T-helper 1 cell treated with Interleukin-12 subunit alpha and Interleukin-12 subunit beta and Interleukin-4 antibody, amounts not matched to agents 30 μg/mL and 1 μg/mL, for 36 hours (primary cell): ENCODE results near the gene INCENP.
"Not testable (repeated sequence)": the region's sequence is repeated elsewhere in the genome, so short reads cannot be mapped to it uniquely, and the experiment has no call there.

Source experiments
- H3K27ac Mint-ChIP-seq: one replicate; pipeline ENCODE4 v1.8.0; 2021; ENCODE audit warnings: mild to moderate bottlenecking, mixed read lengths
- H3K27me3 Mint-ChIP-seq: one replicate; pipeline ENCODE4 v1.8.0; 2021; ENCODE audit warnings: low read depth, mixed read lengths
- H3K36me3 Mint-ChIP-seq: one replicate; pipeline ENCODE4 v1.8.0; 2021; ENCODE audit warnings: low read depth, mixed read lengths
- H3K4me1 Mint-ChIP-seq: one replicate; pipeline ENCODE4 v1.8.0; 2021; ENCODE audit warnings: low read depth, mixed read lengths
- H3K4me3 Mint-ChIP-seq: one replicate; pipeline ENCODE4 v1.8.0; 2021; ENCODE audit warnings: mild to moderate bottlenecking, moderate library complexity, mixed read lengths
- H3K9me3 Mint-ChIP-seq: one replicate; pipeline ENCODE4 v1.8.0; 2021; ENCODE audit warnings: mixed read lengths

Gene INCENP

GRCh38 chr11:62157603-62158002 is 33.8 kb downstream of the INCENP start:
- Mint-ChIP-seq H3K4me3 (no peak overlapping the region), H3K27me3 (peaks cover 35% of the 10 kb centered on the region), H3K9me3 (no peaks in the 10 kb centered on the region), H3K4me1 (no peaks in the 10 kb centered on the region), H3K27ac (no peak overlapping the region), H3K36me3 (peaks cover 12% of the 10 kb centered on the region)

GRCh38 chr11:62166371-62166770 is 42.6 kb downstream of the INCENP start:
- no peak overlapping the region for H3K27ac Mint-ChIP-seq

DNA sequence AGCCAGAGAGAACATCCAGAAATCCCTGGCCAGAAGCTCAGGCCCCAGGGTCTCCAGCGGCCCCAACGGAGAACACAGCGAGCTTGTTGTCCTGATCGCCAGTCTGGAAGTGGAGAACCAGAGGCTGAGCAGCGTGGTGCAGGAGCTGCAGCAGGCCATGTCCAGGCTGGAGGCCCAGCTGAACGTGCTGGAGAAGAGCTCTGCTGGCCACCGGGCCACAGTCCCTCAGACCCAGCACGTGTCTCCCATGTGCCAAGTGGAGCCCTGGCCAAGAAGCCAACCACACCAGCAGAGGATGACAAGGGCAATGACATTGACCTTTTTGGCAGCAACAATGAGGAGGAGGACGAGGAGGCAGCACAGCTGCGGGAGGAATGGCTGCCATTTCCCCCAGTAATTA is 45.6 kb downstream of the INCENP start:
- Mint-ChIP-seq H3K27ac (no peak overlapping the region), H3K4me1 (peaks cover 4% of the 10 kb centered on the region), H3K36me3 (no peaks in the 10 kb centered on the region), H3K27me3 (peaks cover 28% of the 10 kb centered on the region), H3K4me3 (no peak overlapping the region), H3K9me3 (no peaks in the 10 kb centered on the region)

More at GRCh38 chr11:62166371-62166770, 42.6 kb downstream of the INCENP start:
- H3K36me3 Mint-ChIP-seq, result no peaks in the 10 kb centered on the region
- H3K4me3 Mint-ChIP-seq, result no peak overlapping the region
- no peaks in the 10 kb centered on the region for H3K9me3 Mint-ChIP-seq
- peaks cover 30% of the 10 kb centered on the region for H3K27me3 Mint-ChIP-seq
- peaks cover 2% of the 10 kb centered on the region for H3K4me1 Mint-ChIP-seq

DNA sequence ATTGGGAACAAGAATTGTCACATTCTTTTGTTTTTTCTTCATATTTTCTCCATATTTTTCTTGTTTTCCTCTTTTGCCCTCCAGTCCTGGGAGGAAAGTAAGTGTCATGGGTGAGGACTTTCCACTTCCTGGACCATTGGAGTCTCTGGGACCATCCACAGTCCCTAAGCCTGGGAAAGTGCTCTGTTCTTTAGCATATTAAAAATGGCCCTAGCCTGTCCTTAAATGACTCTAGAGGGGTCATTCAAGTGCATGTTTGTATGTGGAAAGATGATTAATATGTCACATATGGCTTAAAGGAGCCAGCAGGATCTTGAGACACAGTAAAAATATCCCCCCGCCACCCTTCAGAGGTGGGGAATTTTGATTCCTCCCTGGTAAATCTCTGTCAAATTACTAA is 46.1 kb downstream of the INCENP start:
- no peaks in the 10 kb centered on the region for H3K36me3 Mint-ChIP-seq
- H3K4me1 Mint-ChIP-seq, result peaks cover 4% of the 10 kb centered on the region
- no peak overlapping the region for H3K4me3 Mint-ChIP-seq
- H3K9me3 Mint-ChIP-seq, result no peaks in the 10 kb centered on the region
- H3K27me3 Mint-ChIP-seq, result peaks cover 28% of the 10 kb centered on the region
- no peak overlapping the region for H3K27ac Mint-ChIP-seq

GRCh38 chr11:62171261-62171723 is 47.5 kb downstream of the INCENP start:
- peaks cover 28% of the 10 kb centered on the region for H3K27me3 Mint-ChIP-seq
- peaks cover 4% of the 10 kb centered on the region for H3K4me1 Mint-ChIP-seq
- H3K36me3 Mint-ChIP-seq, result no peaks in the 10 kb centered on the region
- no peak overlapping the region for H3K4me3 Mint-ChIP-seq
- no peak overlapping the region for H3K27ac Mint-ChIP-seq
- H3K9me3 Mint-ChIP-seq, result no peaks in the 10 kb centered on the region

DNA sequence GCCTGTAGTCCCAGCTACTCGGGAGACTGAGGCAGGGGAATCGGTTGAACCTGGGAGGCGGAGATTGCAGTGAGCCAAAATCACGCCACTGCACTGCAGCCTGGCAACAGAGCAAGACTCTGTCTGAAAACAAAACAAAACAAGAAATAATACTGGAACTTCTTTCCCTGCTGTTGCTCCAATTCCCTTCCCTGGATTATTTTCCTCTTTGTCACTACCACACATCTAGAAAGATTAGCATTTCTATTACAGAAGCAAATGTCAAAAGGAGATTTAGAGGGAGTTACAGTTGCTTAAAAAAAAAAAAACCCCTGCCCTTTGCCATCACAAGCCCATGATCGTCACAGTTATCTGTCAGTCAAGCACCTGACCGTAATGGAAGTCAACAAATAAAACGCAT is 48.5 kb downstream of the INCENP start:
- Mint-ChIP-seq H3K27ac (no peak overlapping the region), H3K4me3 (no peak overlapping the region), H3K9me3 (no peaks in the 10 kb centered on the region), H3K36me3 (no peaks in the 10 kb centered on the region), H3K27me3 (peaks cover 28% of the 10 kb centered on the region), H3K4me1 (peaks cover 4% of the 10 kb centered on the region)

DNA sequence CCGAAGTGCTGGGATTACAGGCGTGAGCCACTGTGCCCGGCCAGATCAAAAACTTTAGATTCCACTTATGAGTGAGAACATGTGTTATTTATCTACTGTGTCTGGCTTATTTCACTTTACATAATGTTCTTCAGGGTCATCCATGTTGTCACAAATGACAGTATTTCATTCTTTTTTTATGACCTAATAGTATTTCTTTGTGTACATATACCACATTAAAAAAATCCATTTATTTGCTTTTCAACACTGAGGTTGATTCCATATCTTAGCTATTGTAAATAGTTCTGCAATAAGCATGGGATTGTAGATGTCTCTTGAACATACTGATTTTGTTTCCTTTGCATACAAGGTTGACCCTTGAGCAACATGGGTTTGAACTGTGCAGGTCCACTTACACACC is 53.0 kb downstream of the INCENP start:
- H3K27ac Mint-ChIP-seq, result no peak overlapping the region
- H3K4me1 Mint-ChIP-seq, result no peaks in the 10 kb centered on the region
- no peak overlapping the region for H3K4me3 Mint-ChIP-seq
- H3K36me3 Mint-ChIP-seq, result no peaks in the 10 kb centered on the region
- H3K9me3 Mint-ChIP-seq, result no peaks in the 10 kb centered on the region
- H3K27me3 Mint-ChIP-seq, result peaks cover 24% of the 10 kb centered on the region

GRCh38 chr11:62179995-62180394 is 56.2 kb downstream of the INCENP start:
- H3K36me3 Mint-ChIP-seq, result no peaks in the 10 kb centered on the region
- no peak overlapping the region for H3K27ac Mint-ChIP-seq
- peaks cover 22% of the 10 kb centered on the region for H3K27me3 Mint-ChIP-seq
- no peak overlapping the region for H3K4me3 Mint-ChIP-seq
- H3K9me3 Mint-ChIP-seq, result no peaks in the 10 kb centered on the region
- no peaks in the 10 kb centered on the region for H3K4me1 Mint-ChIP-seq

DNA sequence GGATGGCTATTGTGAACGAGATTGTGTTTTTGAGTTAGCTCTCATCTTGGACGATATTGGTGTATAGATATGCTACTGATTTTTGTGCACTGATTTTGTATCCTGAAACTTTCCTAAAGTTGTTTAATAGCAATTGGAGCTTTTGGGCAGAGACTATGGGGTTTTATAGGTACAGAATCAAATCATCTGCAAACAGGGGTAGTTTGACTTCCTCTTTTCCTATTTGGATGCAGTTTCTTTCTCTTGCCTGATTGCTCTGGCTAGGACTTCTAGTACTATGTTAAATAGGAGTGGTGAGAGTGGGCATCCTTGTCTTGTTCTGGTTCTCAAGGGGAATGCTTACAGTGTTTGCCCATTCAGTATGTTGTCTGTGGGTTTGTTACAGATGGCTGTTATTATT is 57.3 kb downstream of the INCENP start:
- H3K36me3 Mint-ChIP-seq, result no peaks in the 10 kb centered on the region
- no peak overlapping the region for H3K27ac Mint-ChIP-seq
- no peak overlapping the region for H3K4me3 Mint-ChIP-seq
- H3K9me3 Mint-ChIP-seq, result no peaks in the 10 kb centered on the region
- H3K27me3 Mint-ChIP-seq, result peaks cover 24% of the 10 kb centered on the region
- H3K4me1 Mint-ChIP-seq, result no peaks in the 10 kb centered on the region

GRCh38 chr11:62182147-62182891 is 58.5 kb downstream of the INCENP start:
- peaks cover 24% of the 10 kb centered on the region for H3K27me3 Mint-ChIP-seq
- H3K27ac Mint-ChIP-seq, result no peak overlapping the region
- H3K4me1 Mint-ChIP-seq, result no peaks in the 10 kb centered on the region
- no peak overlapping the region for H3K4me3 Mint-ChIP-seq
- H3K9me3 Mint-ChIP-seq, result no peaks in the 10 kb centered on the region
- no peaks in the 10 kb centered on the region for H3K36me3 Mint-ChIP-seq

- H3K27ac Mint-ChIP-seq, result no peak overlapping the region
- H3K36me3 Mint-ChIP-seq, result no peaks in the 10 kb centered on the region
- H3K9me3 Mint-ChIP-seq, result no peaks in the 10 kb centered on the region
- H3K4me1 Mint-ChIP-seq, result no peaks in the 10 kb centered on the region
- H3K27me3 Mint-ChIP-seq, result peaks cover 13% of the 10 kb centered on the region
- H3K4me3 Mint-ChIP-seq, result no peak overlapping the region
Observed at GRCh38 chr11:62186195-62186594, 62.4 kb downstream of the INCENP start.

DNA sequence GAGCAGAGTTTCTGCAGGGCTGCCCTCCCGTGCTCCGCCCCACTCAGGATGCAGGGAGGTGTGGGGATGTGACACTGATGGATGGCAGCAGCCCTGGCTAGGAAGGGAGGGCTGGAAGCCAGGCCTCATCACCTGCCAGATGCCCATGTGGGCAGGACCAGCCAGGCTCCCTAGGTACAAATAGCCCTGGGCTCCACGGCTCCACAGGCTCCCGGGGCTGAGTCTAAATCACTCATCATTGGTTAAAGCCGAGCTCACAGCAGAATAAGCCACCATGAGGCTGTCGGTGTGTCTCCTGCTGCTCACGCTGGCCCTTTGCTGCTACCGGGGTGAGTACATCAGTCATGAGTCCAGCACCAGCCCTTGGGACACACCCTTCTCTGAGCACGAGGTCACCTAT is 66.2 kb downstream of the INCENP start, which contains the start of gene SCGB1D1:
SCGB1D1 (plus strand) TSS at position 206 of the 400 bp plus-strand sequence; CDS start at position 275, 69 bp downstream.
- Mint-ChIP-seq H3K4me1 (no peaks in the 10 kb centered on the region), H3K9me3 (no peaks in the 10 kb centered on the region), H3K4me3 (no peak within 1 kb of the TSS), H3K36me3 (no peaks in the 10 kb centered on the region), H3K27me3 (peaks cover 20% of the 10 kb centered on the region), H3K27ac (no peak within 1 kb of the TSS)

- no peaks in the 10 kb centered on the region for H3K36me3 Mint-ChIP-seq
- H3K9me3 Mint-ChIP-seq, result no peaks in the 10 kb centered on the region
- H3K4me3 Mint-ChIP-seq, result no peak overlapping the region
- no peak overlapping the region for H3K27ac Mint-ChIP-seq
- H3K27me3 Mint-ChIP-seq, result peaks cover 30% of the 10 kb centered on the region
- no peaks in the 10 kb centered on the region for H3K4me1 Mint-ChIP-seq
Observed at GRCh38 chr11:62193952-62194351, 70.1 kb downstream of the INCENP start.

GRCh38 chr11:62195010-62195409 is 71.2 kb downstream of the INCENP start:
- H3K36me3 Mint-ChIP-seq, H3K4me1 Mint-ChIP-seq, H3K4me3 Mint-ChIP-seq, H3K27ac Mint-ChIP-seq, H3K9me3 Mint-ChIP-seq: not testable (repeated sequence)
- peaks cover 31% of the 10 kb centered on the region for H3K27me3 Mint-ChIP-seq

DNA sequence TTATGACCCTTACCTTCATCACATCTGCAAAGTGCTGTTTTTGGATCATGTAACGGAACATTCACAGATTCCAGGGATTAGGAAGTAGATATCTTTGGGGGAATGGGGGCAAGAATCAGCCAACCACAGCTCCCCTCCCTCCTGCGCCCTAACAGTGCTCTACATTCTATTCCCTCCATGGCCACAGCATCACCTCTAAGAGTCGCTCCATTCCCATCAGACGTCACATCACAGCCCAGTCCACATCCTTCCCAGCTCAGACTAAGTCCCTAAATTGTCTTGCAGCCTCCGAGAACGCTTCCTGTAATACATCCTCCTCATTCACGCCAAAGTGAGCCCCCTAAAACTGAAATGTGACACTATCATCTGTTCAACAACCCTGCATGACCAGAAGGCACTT is 72.1 kb downstream of the INCENP start:
- Mint-ChIP-seq H3K4me1 (no peaks in the 10 kb centered on the region), H3K27ac (no peak overlapping the region), H3K9me3 (no peaks in the 10 kb centered on the region), H3K27me3 (peaks cover 38% of the 10 kb centered on the region), H3K36me3 (no peaks in the 10 kb centered on the region), H3K4me3 (no peak overlapping the region)
